Hepatocyte (in vitro differentiated cells): ENCODE results near the gene NOS1AP. TPM values are rescaled to one million over a fixed set of nuclear protein-coding genes. Genes with fewer than 3 reads are reported as not detected.

Experiments used
- DNase-seq: peaks from one replicate; pipeline ENCODE4 v3.0.0-alpha.2; 2016; ENCODE audit warnings: low spot score
- H2AFZ ChIP-seq: fragments of 200-600 bp; sonication (generic); 2 replicates; pipeline ENCODE4 v1.6.0; 2016; ENCODE audit warnings: antibody characterized with exemption, mild to moderate bottlenecking
- H3K27ac ChIP-seq: fragments of 200-600 bp; sonication (generic); 2 replicates; pipeline ENCODE4 v1.5.1; 2016; ENCODE audit warnings: mild to moderate bottlenecking
- H3K27me3 ChIP-seq: fragments of 200-600 bp; sonication (generic); 2 replicates; pipeline ENCODE4 v1.6.1; 2016
- H3K36me3 ChIP-seq: fragments of 200-600 bp; sonication (generic); replicated peaks from 2 replicates; pipeline ENCODE4 v1.5.1; 2016; ENCODE audit warnings: low read depth; ENCODE audit not compliant: insufficient read depth
- H3K4me1 ChIP-seq: fragments of 200-600 bp; sonication (generic); 2 replicates; pipeline ENCODE4 v1.5.1; 2016; ENCODE audit warnings: mild to moderate bottlenecking, moderate library complexity; ENCODE audit not compliant: insufficient read depth
- H3K4me2 ChIP-seq: fragments of 200-600 bp; sonication (generic); 2 replicates; pipeline ENCODE4 v1.6.0; 2016
- H3K4me3 ChIP-seq: fragments of 200-600 bp; sonication (generic); 2 replicates; pipeline ENCODE4 v1.5.1; 2016; ENCODE audit warnings: mild to moderate bottlenecking
- H3K79me2 ChIP-seq: fragments of 200-600 bp; sonication (generic); 2 replicates; pipeline ENCODE4 v1.6.0; 2017; ENCODE audit warnings: mild to moderate bottlenecking
- H3K9me2 ChIP-seq: fragments of 200-600 bp; sonication (generic); replicated peaks from 2 replicates; pipeline ENCODE4 v1.6.0; 2017; ENCODE audit warnings: mild to moderate bottlenecking; ENCODE audit not compliant: insufficient read depth
- H3K9me3 ChIP-seq: fragments of 200-600 bp; sonication (generic); 2 replicates; pipeline ENCODE4 v1.5.1; 2016; ENCODE audit warnings: low read depth, mild to moderate bottlenecking
- H4K20me1 ChIP-seq: fragments of 200-600 bp; sonication (generic); 2 replicates; pipeline ENCODE4 v1.6.0; 2016; ENCODE audit warnings: mild to moderate bottlenecking; ENCODE audit not compliant: insufficient read depth, poor library complexity, severe bottlenecking
- EZH2 ChIP-seq: fragments of 200-600 bp; sonication (generic); IDR thresholded peaks from 2 replicates; pipeline ENCODE4 v1.6.1; 2016; ENCODE audit warnings: antibody characterized with exemption, mild to moderate bottlenecking, borderline replicate concordance
- EZH2phosphoT487 ChIP-seq: fragments of 200-600 bp; sonication (generic); IDR thresholded peaks from one replicate; pipeline ENCODE4 v1.6.1; 2018; ENCODE audit warnings: antibody characterized with exemption, mild to moderate bottlenecking, low read depth, moderate library complexity; ENCODE audit not compliant: unreplicated experiment, severe bottlenecking
- WGBS: methylation state at CpG from one replicate; pipeline ENCODE4 v1.1.6; 2016; ENCODE audit warnings: low lambda C conversion rate; ENCODE audit errors: missing lambda C conversion rate; 5-methylcytosine and 5-hydroxymethylcytosine counted together
- polyA plus RNA-seq: library from polyadenylated mRNA; unstranded; fragments of >200 nt; fragmentation: Nextera tagmentation; extraction: Ambion mirVana; gene quantifications from 2 replicates; pipeline ENCODE4 v1.2.1, GENCODE V29; 2016
- total RNA-seq: library from RNA; depleted of rRNA; stranded (reverse); fragments of >200 nt; gene quantifications from 2 replicates; pipeline ENCODE4 v1.2.3, GENCODE V29; 2014
- TF ChIP-seq, protein P1 (sequence below): fragments of 200-600 bp; sonication (generic); IDR thresholded peaks from 2 replicates; pipeline ENCODE4 v1.5.1; 2016; ENCODE audit warnings: antibody characterized with exemption, mild to moderate bottlenecking; ENCODE audit not compliant: poor library complexity

The NOS1AP gene
- total and polyA plus RNA-seq, 2 experiments from 2014 or later = 0.97 to 4.4 TPM

DNA sequence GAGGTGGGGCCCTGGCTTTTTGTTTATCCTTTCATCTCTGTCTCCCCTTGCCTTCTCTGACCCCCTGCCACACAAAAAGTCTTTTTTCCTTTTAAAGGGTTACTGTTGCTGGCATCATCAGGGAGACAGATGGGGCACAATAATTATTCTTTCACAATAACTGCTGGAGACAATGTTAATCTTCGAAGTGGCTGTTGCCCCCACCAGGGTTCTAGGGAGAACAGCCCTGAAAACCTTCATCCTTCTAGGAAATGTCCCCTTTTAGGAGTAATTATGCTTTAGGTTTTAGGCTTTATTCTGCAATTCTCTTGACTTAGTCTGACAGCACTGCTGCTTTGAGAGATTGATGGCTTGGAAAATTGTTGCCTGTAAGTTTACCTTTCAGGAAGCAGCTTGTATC lies 150.0 kb downstream of the NOS1AP start:
- Histone ChIP-seq H2AFZ (no peak overlapping the region), H3K36me3 (no peaks in the 10 kb centered on the region), H3K4me2 (no peak overlapping the region), H3K79me2 (peaks cover 6% of the 10 kb centered on the region), H3K27me3 (no peaks in the 10 kb centered on the region), H3K4me1 (no peaks in the 10 kb centered on the region), H4K20me1 (no peaks in the 10 kb centered on the region), H3K9me2 (no peaks in the 10 kb centered on the region), H3K27ac (no peak overlapping the region), H3K4me3 (no peak overlapping the region), H3K9me3 (no peaks in the 10 kb centered on the region)
- no peak for DNase-seq
- TF ChIP-seq, protein P1, sequence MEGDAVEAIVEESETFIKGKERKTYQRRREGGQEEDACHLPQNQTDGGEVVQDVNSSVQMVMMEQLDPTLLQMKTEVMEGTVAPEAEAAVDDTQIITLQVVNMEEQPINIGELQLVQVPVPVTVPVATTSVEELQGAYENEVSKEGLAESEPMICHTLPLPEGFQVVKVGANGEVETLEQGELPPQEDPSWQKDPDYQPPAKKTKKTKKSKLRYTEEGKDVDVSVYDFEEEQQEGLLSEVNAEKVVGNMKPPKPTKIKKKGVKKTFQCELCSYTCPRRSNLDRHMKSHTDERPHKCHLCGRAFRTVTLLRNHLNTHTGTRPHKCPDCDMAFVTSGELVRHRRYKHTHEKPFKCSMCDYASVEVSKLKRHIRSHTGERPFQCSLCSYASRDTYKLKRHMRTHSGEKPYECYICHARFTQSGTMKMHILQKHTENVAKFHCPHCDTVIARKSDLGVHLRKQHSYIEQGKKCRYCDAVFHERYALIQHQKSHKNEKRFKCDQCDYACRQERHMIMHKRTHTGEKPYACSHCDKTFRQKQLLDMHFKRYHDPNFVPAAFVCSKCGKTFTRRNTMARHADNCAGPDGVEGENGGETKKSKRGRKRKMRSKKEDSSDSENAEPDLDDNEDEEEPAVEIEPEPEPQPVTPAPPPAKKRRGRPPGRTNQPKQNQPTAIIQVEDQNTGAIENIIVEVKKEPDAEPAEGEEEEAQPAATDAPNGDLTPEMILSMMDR = no peak
- TF ChIP-seq EZH2phosphoT487 (no peak), EZH2 (no peak)
- WGBS = 74% methylated on average over 1 of the region's 1 CpG

DNA sequence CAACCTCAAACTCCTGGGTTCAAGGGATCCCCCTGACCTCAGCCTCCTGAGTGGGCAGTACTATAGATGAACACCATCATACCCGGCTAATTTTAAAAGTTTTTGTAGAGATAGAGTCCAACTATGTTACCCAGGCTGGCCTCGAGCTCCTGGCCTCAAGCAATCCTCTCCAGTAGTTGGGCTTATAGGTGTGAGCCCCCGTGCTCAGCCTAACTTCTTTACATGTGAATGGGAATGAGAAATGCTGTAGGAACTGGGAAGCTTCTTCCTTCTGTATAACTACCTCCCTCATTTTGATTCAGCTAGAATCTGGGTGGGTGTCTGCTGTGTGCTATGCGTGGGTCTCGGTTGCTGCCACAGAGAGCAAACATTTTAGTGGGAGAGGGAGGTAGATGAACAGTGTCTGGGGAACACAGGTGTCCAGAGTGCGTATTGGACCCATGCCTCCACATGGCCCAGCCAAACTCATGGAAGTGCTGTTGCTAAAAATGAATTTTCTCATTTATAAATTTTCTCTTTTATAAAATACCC lies 150.6 kb downstream of the NOS1AP start:
- H3K9me2 ChIP-seq = no peaks in the 10 kb centered on the region
- DNase-seq = no peak
- TF ChIP-seq EZH2phosphoT487 = no peak
- no peak for TF ChIP-seq EZH2
- TF ChIP-seq, protein P1 = no peak
- no peaks in the 10 kb centered on the region for H3K36me3 ChIP-seq
- H3K4me3 ChIP-seq = no peak overlapping the region
- no peak overlapping the region for H2AFZ ChIP-seq
- H3K79me2 ChIP-seq = peaks cover 6% of the 10 kb centered on the region
- no peaks in the 10 kb centered on the region for H3K4me1 ChIP-seq
- no peaks in the 10 kb centered on the region for H3K9me3 ChIP-seq
- H4K20me1 ChIP-seq = no peaks in the 10 kb centered on the region
- no peaks in the 10 kb centered on the region for H3K27me3 ChIP-seq
- no peak overlapping the region for H3K27ac ChIP-seq
- 83% methylated on average over 6 of the region's 6 CpGs for WGBS
- no peak overlapping the region for H3K4me2 ChIP-seq

DNA sequence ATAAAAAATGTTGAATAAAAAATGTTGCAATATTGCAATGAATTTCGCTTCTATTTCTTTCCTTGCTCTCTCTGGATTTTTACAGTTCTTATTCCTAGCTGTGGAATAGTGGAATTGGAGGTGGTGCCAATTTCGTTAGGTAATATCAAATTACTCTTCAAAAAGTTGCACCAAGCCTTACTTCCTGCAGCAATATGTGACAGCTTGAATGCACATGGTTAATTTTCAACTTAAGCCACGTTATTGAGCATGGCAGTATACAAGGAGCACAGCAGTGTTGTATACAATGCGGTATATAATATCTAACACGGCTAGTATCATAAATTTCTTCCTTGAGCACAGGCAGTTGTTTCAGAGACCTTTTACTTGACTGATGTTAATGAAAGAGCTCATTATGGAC lies 152.5 kb downstream of the NOS1AP start:
- H3K9me2 ChIP-seq = no peaks in the 10 kb centered on the region
- H3K9me3 ChIP-seq = no peaks in the 10 kb centered on the region
- H3K4me2 ChIP-seq = no peak overlapping the region
- no peak overlapping the region for H3K4me3 ChIP-seq
- TF ChIP-seq EZH2phosphoT487 = no peak
- TF ChIP-seq, protein P1 = no peak
- no peak for TF ChIP-seq EZH2
- DNase-seq = no peak
- H3K4me1 ChIP-seq = no peaks in the 10 kb centered on the region
- no peaks in the 10 kb centered on the region for H3K79me2 ChIP-seq
- H3K27me3 ChIP-seq = no peaks in the 10 kb centered on the region
- 69% methylated on average over 5 of the region's 5 CpGs for WGBS
- no peak overlapping the region for H3K27ac ChIP-seq
- H4K20me1 ChIP-seq = no peaks in the 10 kb centered on the region
- H3K36me3 ChIP-seq = no peaks in the 10 kb centered on the region
- no peak overlapping the region for H2AFZ ChIP-seq

DNA sequence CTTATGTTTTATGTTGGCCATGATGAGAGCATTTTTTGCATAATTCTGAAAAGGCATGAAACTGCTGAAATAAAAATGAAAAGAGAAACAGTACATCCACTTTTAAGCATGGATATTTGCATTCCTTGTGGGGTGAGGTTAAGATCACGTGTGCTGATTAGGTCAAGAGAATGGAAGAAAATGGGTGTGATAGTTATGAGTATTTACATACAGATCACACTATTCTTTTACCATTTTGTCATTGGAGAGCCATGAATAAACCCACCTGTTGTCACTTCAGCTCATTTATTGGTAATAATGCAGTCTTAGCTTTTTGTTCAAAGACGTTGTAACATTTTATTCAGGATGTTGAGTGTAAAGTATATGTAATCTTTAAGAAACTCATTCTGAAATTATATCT lies 153.2 kb downstream of the NOS1AP start:
- H3K36me3 ChIP-seq = no peaks in the 10 kb centered on the region
- no peaks in the 10 kb centered on the region for H3K9me3 ChIP-seq
- no peaks in the 10 kb centered on the region for H4K20me1 ChIP-seq
- no peaks in the 10 kb centered on the region for H3K4me1 ChIP-seq
- WGBS = 78% methylated on average over 2 of the region's 2 CpGs
- H3K79me2 ChIP-seq = no peaks in the 10 kb centered on the region
- TF ChIP-seq EZH2 (no peak), EZH2phosphoT487 (no peak)
- TF ChIP-seq, protein P1 = no peak
- H3K9me2 ChIP-seq = no peaks in the 10 kb centered on the region
- H2AFZ ChIP-seq = no peak overlapping the region
- no peaks in the 10 kb centered on the region for H3K27me3 ChIP-seq
- H3K27ac ChIP-seq = no peak overlapping the region
- H3K4me3 ChIP-seq = no peak overlapping the region
- no peak for DNase-seq
- H3K4me2 ChIP-seq = no peak overlapping the region
